KOPT-K1 (cell line): ENCODE results near the gene HEPN1.

Experiments
- H3K27ac ChIP-seq: fragments of 200-600 bp; sonication (generic); 2 replicates; pipeline ENCODE4 v1.5.1; 2016; ENCODE audit warnings: antibody characterized with exemption, mild to moderate bottlenecking, low read depth, low read length; ENCODE audit not compliant: poor library complexity, severe bottlenecking
- H3K36me3 ChIP-seq: fragments of 200-600 bp; sonication (generic); 2 replicates; pipeline ENCODE4 v1.5.1; 2017; ENCODE audit warnings: antibody characterized with exemption, mild to moderate bottlenecking, low read length, moderate library complexity; ENCODE audit not compliant: insufficient read depth
- H3K9me3 ChIP-seq: fragments of 200-600 bp; sonication (generic); 2 replicates; pipeline ENCODE4 v1.5.1; 2017; ENCODE audit warnings: antibody characterized with exemption, low read length, mild to moderate bottlenecking; ENCODE audit not compliant: insufficient read depth, poor library complexity, severe bottlenecking

Gene HEPN1

DNA sequence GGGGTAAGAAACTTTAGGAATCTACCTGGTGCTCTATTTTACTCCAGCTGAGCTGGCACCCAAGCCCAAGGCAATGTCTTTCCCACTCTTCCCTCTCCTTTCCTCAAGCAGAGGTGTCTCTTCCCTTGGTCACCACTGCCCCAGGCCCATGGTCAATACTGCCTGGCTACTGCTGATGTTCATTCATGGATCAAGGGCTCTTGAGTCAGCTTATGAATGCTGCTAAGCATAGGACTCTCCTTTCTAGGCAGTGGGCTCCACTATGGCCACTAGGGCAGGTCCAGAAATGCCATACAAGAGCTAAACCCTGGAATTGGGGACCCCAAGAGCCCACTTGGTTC lies 2.7 kb upstream of the HEPN1 start:
- Histone ChIP-seq H3K27ac (no peak overlapping the region), H3K36me3 (no peaks in the 10 kb centered on the region), H3K9me3 (peaks cover 16% of the 10 kb centered on the region)

- H3K9me3 ChIP-seq: peaks cover 7% of the 10 kb centered on the region
- H3K27ac ChIP-seq: no peak overlapping the region
- H3K36me3 ChIP-seq: no peaks in the 10 kb centered on the region
Measured at GRCh38 chr11:124917115-124917637, 1.9 kb upstream of the HEPN1 start.

GRCh38 chr11:124919898-124920297 lies 848 bp downstream of the HEPN1 start:
- Histone ChIP-seq H3K9me3 (no peaks in the 10 kb centered on the region), H3K36me3 (no peaks in the 10 kb centered on the region), H3K27ac (no peak overlapping the region)

DNA sequence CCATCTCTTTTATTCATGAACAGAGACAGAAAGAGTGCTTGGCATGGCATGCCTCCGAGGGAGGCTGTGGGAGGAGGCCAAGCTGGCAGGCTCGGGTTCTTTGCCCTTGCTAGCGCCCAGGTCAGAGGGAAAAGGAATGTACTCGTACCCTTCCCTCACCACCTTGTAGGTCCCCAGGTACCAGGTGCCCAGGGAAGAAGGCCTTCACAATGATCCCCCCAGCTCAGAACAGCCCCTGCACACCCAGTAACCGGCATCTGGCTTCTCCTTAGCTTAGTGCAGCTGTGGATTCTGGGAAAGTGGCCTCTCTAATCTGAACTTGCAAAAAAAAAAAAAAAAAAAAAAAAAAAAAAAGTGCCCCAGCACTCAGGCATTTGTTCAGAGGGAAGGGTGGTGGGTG lies 1.3 kb downstream of the HEPN1 start:
- Histone ChIP-seq H3K9me3 (no peaks in the 10 kb centered on the region), H3K27ac (no peak overlapping the region), H3K36me3 (no peaks in the 10 kb centered on the region)

- no peaks in the 10 kb centered on the region for H3K36me3 ChIP-seq
- peak overlapping the region; percentile 72 for H3K27ac ChIP-seq
- no peaks in the 10 kb centered on the region for H3K9me3 ChIP-seq
Measured at GRCh38 chr11:124920870-124921609, 2.0 kb downstream of the HEPN1 start.

DNA sequence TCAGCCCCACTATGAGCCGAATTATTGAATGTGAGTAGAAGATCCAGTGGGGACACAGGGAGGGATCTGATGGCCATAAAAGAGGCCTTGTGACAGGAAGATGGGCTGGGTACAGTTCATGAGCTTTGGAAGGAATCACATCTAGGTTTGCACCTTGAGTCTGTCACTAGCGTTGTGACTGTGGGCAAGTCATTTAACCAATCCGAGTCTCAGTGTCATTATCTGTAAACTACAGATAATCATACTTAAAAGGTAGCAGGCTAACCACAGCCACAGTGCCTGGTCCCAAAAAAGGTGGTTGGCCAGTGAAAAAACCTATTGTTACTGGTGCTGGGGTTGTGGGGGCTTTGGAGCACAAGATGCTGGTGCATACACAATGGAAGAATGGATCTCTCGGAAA lies 3.8 kb downstream of the HEPN1 start:
- Histone ChIP-seq H3K9me3 (no peaks in the 10 kb centered on the region), H3K27ac (peak overlapping the region; percentile 72), H3K36me3 (no peaks in the 10 kb centered on the region)

DNA sequence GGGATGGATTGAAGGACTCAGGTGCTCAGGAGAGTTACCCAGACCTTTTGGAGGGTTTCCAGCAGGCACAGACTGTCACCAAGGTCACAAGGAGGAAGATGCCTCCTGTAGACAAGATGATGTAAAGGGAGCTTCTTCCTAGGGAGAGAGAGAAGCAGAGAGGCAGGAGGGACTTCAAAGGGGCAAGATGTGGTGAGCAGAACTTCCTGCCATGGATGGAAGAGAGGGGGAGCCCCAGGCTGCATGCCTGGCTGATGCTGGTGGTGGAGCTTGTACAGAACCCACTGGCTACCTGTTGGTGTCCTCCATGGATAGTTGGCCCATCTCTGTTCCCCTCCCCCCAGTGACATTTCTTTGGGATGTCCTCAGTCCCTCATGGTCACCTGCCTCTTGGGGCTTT lies 4.2 kb downstream of the HEPN1 start:
- Histone ChIP-seq H3K9me3 (no peaks in the 10 kb centered on the region), H3K36me3 (no peaks in the 10 kb centered on the region), H3K27ac (peak overlapping the region; percentile 72)

DNA sequence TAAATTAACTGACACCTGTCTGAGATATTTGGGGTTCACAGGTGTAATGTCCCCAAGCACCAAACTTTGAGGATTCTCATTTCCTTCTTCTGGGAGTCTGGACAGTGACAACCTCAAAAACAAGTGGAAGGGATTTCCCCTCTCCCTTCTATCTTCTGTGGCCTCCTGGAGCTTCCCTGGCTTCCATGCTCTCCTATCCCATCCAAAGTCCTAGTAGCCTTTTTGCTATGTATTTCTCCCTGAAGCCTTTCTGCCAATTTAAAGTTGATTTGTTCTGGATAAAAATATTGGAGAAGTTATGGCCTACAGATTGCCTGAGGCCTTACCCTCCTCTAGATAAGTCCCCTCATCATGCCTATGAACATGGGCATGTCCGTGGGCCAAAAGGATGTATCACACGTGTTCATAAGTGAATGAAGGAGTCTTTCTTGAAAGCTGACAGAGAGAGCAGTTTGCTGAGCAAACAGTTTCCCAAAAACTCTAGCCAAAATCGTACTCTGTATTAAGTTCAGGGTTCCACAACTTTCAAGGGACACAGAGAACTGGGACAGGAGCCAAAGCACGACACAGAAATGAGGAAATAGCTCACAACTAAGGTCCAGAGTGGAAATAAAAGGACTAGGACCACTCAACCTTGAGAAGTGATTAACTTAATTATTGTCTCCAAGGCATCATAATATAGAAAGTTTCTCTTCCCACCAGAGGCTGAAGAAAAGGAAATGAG lies 10.1 kb downstream of the HEPN1 start:
- H3K36me3 ChIP-seq: no peaks in the 10 kb centered on the region
- no peak overlapping the region for H3K27ac ChIP-seq
- no peaks in the 10 kb centered on the region for H3K9me3 ChIP-seq

- no peak overlapping the region for H3K27ac ChIP-seq
- H3K36me3 ChIP-seq: no peaks in the 10 kb centered on the region
- no peaks in the 10 kb centered on the region for H3K9me3 ChIP-seq
Measured at GRCh38 chr11:124930799-124931198, 11.7 kb downstream of the HEPN1 start.

- Histone ChIP-seq H3K27ac (no peak overlapping the region), H3K36me3 (no peaks in the 10 kb centered on the region), H3K9me3 (no peaks in the 10 kb centered on the region)
Measured at GRCh38 chr11:124934862-124935547, 16.0 kb downstream of the HEPN1 start.

DNA sequence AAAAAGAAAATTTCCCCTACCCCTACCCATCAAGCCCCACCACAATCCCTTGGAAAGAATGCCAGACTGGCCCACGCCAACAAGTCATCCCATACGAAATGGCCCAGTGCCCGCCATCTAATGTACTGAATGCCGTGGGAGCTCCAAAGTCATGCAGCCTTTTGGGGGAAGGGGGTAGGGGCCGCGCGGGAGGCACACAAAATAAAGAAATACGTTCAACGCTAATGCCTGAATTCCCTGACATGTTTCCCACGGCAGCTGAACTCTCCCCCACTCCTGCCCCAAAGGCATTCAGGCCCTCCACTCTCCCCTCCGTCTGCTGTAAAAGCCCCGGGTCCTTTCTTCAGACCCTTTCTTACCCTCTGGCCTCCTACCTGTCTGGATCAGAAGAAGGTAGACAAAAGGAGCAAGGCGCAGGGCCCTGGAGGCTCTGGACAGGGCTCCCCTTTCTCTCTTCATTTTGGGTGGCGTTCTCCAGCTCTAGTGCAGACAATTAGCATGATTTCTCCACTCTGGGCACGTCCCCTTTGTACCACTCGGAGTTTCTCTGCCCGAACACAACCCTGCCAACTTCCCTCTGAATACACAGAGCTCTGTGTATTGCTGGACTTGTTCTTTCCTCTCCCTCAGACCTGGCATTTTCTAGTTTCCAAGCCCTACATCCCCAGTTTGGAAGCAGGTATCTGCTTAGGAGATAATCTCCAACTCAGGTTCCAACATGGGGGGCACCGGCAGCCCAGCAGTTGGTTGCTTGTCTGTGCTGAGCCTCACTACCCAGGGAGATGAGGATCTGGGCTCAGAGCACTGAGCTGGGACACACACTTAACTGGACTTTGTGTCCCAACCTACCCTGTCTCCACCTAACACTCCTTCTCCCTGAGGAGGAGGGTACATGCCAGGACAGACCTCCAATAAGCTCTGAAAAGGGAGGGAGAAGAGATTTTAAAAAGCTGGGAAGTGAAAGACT lies 16.8 kb downstream of the HEPN1 start, which contains the start of gene HEPACAM:
HEPACAM (minus strand) TSS at position 500 of the 967 bp plus-strand sequence; CDS start at position 459, 41 bp downstream.
- Histone ChIP-seq H3K27ac (no peak within 1 kb of the TSS), H3K36me3 (no peaks in the 10 kb centered on the region), H3K9me3 (no peaks in the 10 kb centered on the region)

DNA sequence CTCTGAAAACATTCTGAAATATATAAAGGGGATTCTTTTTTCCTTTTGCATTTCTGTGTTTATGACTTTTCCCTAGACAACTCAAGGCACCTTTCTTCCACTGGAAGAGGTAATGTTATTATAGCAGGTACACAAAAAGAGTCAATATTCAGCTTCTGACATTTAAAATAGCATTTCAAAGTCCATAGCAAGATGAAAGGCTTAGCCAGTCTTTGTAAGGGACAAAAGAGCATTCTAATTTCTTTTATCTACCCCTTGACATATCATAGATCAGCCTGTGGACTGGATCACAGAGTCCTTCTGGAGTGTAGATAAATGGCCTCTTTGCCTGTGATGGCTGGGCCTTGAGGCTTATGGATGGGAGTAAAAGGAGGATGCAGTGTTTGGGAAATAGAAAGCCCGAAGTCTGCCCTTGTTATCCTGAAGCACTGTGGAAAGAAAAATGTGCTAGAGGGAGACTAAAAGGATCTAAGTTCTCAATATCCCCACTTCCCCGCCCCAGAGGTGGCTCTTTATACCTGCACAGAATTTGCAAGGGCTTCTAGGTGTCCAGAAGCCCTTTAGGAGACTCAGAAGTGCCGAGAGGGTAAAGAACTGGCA lies 18.4 kb downstream of the HEPN1 start:
- H3K9me3 ChIP-seq: no peaks in the 10 kb centered on the region
- no peak overlapping the region for H3K27ac ChIP-seq
- H3K36me3 ChIP-seq: no peaks in the 10 kb centered on the region

DNA sequence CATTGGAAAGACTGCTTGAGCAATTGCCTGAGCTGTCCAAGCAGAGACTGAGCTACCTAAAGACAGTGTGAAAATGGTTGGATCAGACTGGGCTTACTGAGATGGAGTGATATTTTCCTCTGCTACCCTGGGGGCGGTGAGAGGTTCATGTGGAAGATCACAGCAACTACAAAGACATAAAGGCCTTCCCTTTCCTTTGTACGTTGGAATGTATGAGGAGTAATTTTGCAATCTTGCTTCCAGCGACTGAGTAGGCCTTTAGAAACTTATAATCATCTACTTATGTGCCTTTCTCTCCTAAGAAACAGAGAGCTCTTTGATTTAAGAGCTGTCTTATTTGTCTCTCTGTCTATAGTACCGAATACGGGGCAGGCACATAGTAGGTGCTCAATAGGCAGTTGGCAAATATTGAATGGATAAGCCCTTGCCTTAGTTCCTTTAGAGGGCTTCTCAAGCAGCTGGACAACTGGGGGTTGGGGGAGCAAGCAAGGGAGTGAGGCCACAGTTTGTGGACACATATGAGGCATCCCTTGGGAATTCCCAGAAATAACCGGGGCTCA lies 19.2 kb downstream of the HEPN1 start:
- Histone ChIP-seq H3K27ac (no peak overlapping the region), H3K36me3 (no peaks in the 10 kb centered on the region), H3K9me3 (no peaks in the 10 kb centered on the region)

GRCh38 chr11:124938970-124939369 lies 19.9 kb downstream of the HEPN1 start:
- H3K36me3 ChIP-seq: no peaks in the 10 kb centered on the region
- no peaks in the 10 kb centered on the region for H3K9me3 ChIP-seq
- H3K27ac ChIP-seq: no peak overlapping the region
